ENCODE data around the gene DENND10.

Gene DENND10

GRCh38 chr10:119103903-119104653 is at the start of gene DENND10:
Gene DENND10, plus strand, starts transcription at chr10:119104113. Its CDS starts 30 bp downstream, at chr10:119104143.
- Histone ChIP-seq H3K4me1 (ENCODE audit: control insufficient read depth, insufficient read depth, low read length) (peaks cover 24% of the 10 kb centered on the region), H3K9me3 (ENCODE audit: control insufficient read depth, low read length) (no peaks in the 10 kb centered on the region), H3K9ac (ENCODE audit: low read length) (peak within 1 kb of the TSS; percentile 64), H3K27me3 (ENCODE audit: control insufficient read depth, insufficient read depth, low read length) (no peaks in the 10 kb centered on the region), H3K4me3 (ENCODE audit: low read length) (peak within 1 kb of the TSS; percentile 39), H3K36me3 (ENCODE audit: control insufficient read depth, insufficient read depth, low read length) (no peaks in the 10 kb centered on the region)

GRCh38 chr10:119055472-119055871 is 48.4 kb upstream of the DENND10 start:
- peaks cover 26% of the 10 kb centered on the region for H3K36me3 ChIP-seq (ENCODE audit: control insufficient read depth, insufficient read depth, low read length)
- H3K27me3 ChIP-seq (ENCODE audit: control insufficient read depth, insufficient read depth, low read length): no peaks in the 10 kb centered on the region
- no peaks in the 10 kb centered on the region for H3K9me3 ChIP-seq (ENCODE audit: control insufficient read depth, low read length)
- H3K4me3 ChIP-seq (ENCODE audit: low read length): no peak overlapping the region
- no peak overlapping the region for H3K9ac ChIP-seq (ENCODE audit: low read length)
- H3K4me1 ChIP-seq (ENCODE audit: control insufficient read depth, insufficient read depth, low read length): no peaks in the 10 kb centered on the region

GRCh38 chr10:119058010-119058409 is 45.9 kb upstream of the DENND10 start:
- H3K27me3 ChIP-seq (ENCODE audit: control insufficient read depth, insufficient read depth, low read length): no peaks in the 10 kb centered on the region

GRCh38 chr10:119059557-119059956 is 44.4 kb upstream of the DENND10 start:
- Histone ChIP-seq H3K36me3 (ENCODE audit: control insufficient read depth, insufficient read depth, low read length) (peaks cover 16% of the 10 kb centered on the region), H3K4me1 (ENCODE audit: control insufficient read depth, insufficient read depth, low read length) (no peaks in the 10 kb centered on the region), H3K9ac (ENCODE audit: low read length) (no peak overlapping the region), H3K9me3 (ENCODE audit: control insufficient read depth, low read length) (no peaks in the 10 kb centered on the region), H3K27me3 (ENCODE audit: control insufficient read depth, insufficient read depth, low read length) (no peaks in the 10 kb centered on the region), H3K4me3 (ENCODE audit: low read length) (no peak overlapping the region)

More at GRCh38 chr10:119058010-119058409, 45.9 kb upstream of the DENND10 start:
- H3K9ac ChIP-seq (ENCODE audit: low read length): no peak overlapping the region
- H3K4me3 ChIP-seq (ENCODE audit: low read length): no peak overlapping the region
- no peaks in the 10 kb centered on the region for H3K9me3 ChIP-seq (ENCODE audit: control insufficient read depth, low read length)
- no peaks in the 10 kb centered on the region for H3K4me1 ChIP-seq (ENCODE audit: control insufficient read depth, insufficient read depth, low read length)
- H3K36me3 ChIP-seq (ENCODE audit: control insufficient read depth, insufficient read depth, low read length): peaks cover 23% of the 10 kb centered on the region

GRCh38 chr10:119060107-119060506 is 43.8 kb upstream of the DENND10 start:
- Histone ChIP-seq H3K27me3 (ENCODE audit: control insufficient read depth, insufficient read depth, low read length) (no peaks in the 10 kb centered on the region), H3K9ac (ENCODE audit: low read length) (no peak overlapping the region), H3K4me1 (ENCODE audit: control insufficient read depth, insufficient read depth, low read length) (no peaks in the 10 kb centered on the region), H3K36me3 (ENCODE audit: control insufficient read depth, insufficient read depth, low read length) (peaks cover 20% of the 10 kb centered on the region), H3K9me3 (ENCODE audit: control insufficient read depth, low read length) (no peaks in the 10 kb centered on the region), H3K4me3 (ENCODE audit: low read length) (no peak overlapping the region)

- Histone ChIP-seq H3K36me3 (ENCODE audit: control insufficient read depth, insufficient read depth, low read length) (peaks cover 25% of the 10 kb centered on the region), H3K9ac (ENCODE audit: low read length) (no peak overlapping the region), H3K27me3 (ENCODE audit: control insufficient read depth, insufficient read depth, low read length) (no peaks in the 10 kb centered on the region), H3K4me1 (ENCODE audit: control insufficient read depth, insufficient read depth, low read length) (no peaks in the 10 kb centered on the region), H3K9me3 (ENCODE audit: control insufficient read depth, low read length) (no peaks in the 10 kb centered on the region), H3K4me3 (ENCODE audit: low read length) (no peak overlapping the region)
Measured at GRCh38 chr10:119061352-119061751, 42.6 kb upstream of the DENND10 start.

GRCh38 chr10:119061926-119062325 is 42.0 kb upstream of the DENND10 start:
- no peak overlapping the region for H3K9ac ChIP-seq (ENCODE audit: low read length)
- no peak overlapping the region for H3K4me3 ChIP-seq (ENCODE audit: low read length)
- H3K27me3 ChIP-seq (ENCODE audit: control insufficient read depth, insufficient read depth, low read length): no peaks in the 10 kb centered on the region
- H3K4me1 ChIP-seq (ENCODE audit: control insufficient read depth, insufficient read depth, low read length): no peaks in the 10 kb centered on the region
- peaks cover 21% of the 10 kb centered on the region for H3K36me3 ChIP-seq (ENCODE audit: control insufficient read depth, insufficient read depth, low read length)
- H3K9me3 ChIP-seq (ENCODE audit: control insufficient read depth, low read length): no peaks in the 10 kb centered on the region

GRCh38 chr10:119070395-119071165 is 33.3 kb upstream of the DENND10 start:
- Histone ChIP-seq H3K27me3 (ENCODE audit: control insufficient read depth, insufficient read depth, low read length) (no peaks in the 10 kb centered on the region), H3K9ac (ENCODE audit: low read length) (no peak overlapping the region), H3K9me3 (ENCODE audit: control insufficient read depth, low read length) (no peaks in the 10 kb centered on the region), H3K4me3 (ENCODE audit: low read length) (no peak overlapping the region), H3K4me1 (ENCODE audit: control insufficient read depth, insufficient read depth, low read length) (no peaks in the 10 kb centered on the region), H3K36me3 (ENCODE audit: control insufficient read depth, insufficient read depth, low read length) (peaks cover 13% of the 10 kb centered on the region)

- Histone ChIP-seq H3K9me3 (ENCODE audit: control insufficient read depth, low read length) (no peaks in the 10 kb centered on the region), H3K27me3 (ENCODE audit: control insufficient read depth, insufficient read depth, low read length) (no peaks in the 10 kb centered on the region), H3K4me3 (ENCODE audit: low read length) (no peak overlapping the region), H3K4me1 (ENCODE audit: control insufficient read depth, insufficient read depth, low read length) (peaks cover 5% of the 10 kb centered on the region), H3K9ac (ENCODE audit: low read length) (no peak overlapping the region), H3K36me3 (ENCODE audit: control insufficient read depth, insufficient read depth, low read length) (peaks cover 7% of the 10 kb centered on the region)
Measured at GRCh38 chr10:119073584-119073983, 30.3 kb upstream of the DENND10 start.

GRCh38 chr10:119078422-119079179 is 25.3 kb upstream of the DENND10 start:
- Histone ChIP-seq H3K9me3 (ENCODE audit: control insufficient read depth, low read length) (no peaks in the 10 kb centered on the region), H3K36me3 (ENCODE audit: control insufficient read depth, insufficient read depth, low read length) (no peaks in the 10 kb centered on the region), H3K4me1 (ENCODE audit: control insufficient read depth, insufficient read depth, low read length) (peaks cover 5% of the 10 kb centered on the region), H3K9ac (ENCODE audit: low read length) (peak overlapping the region; percentile 99), H3K4me3 (ENCODE audit: low read length) (peak overlapping the region; percentile 70), H3K27me3 (ENCODE audit: control insufficient read depth, insufficient read depth, low read length) (no peaks in the 10 kb centered on the region)

- Histone ChIP-seq H3K36me3 (ENCODE audit: control insufficient read depth, insufficient read depth, low read length) (no peaks in the 10 kb centered on the region), H3K4me3 (ENCODE audit: low read length) (peak overlapping the region; percentile 70), H3K9me3 (ENCODE audit: control insufficient read depth, low read length) (no peaks in the 10 kb centered on the region), H3K4me1 (ENCODE audit: control insufficient read depth, insufficient read depth, low read length) (peaks cover 10% of the 10 kb centered on the region), H3K27me3 (ENCODE audit: control insufficient read depth, insufficient read depth, low read length) (no peaks in the 10 kb centered on the region), H3K9ac (ENCODE audit: low read length) (peak overlapping the region; percentile 99)
Measured at GRCh38 chr10:119079599-119080520, 24.1 kb upstream of the DENND10 start.
